GM19025 (cell line): ENCODE measurements around the gene MASP1.

Experiments used
- ATAC-seq: cut with Tn5 transposase; IDR thresholded peaks from one replicate; pipeline ENCODE4 v1.9.1; 2021; ENCODE audit warnings: mild to moderate bottlenecking, low read depth, moderate library complexity; ENCODE audit not compliant: unreplicated experiment

MASP1 gene

GRCh38 chr3:187193181-187193580 is 98.4 kb downstream of the MASP1 start:
- ATAC-seq = no peak

GRCh38 chr3:187191271-187191670 is 100.3 kb downstream of the MASP1 start:
- ATAC-seq = no peak

- ATAC-seq = no peak
Measured at GRCh38 chr3:187188931-187189330, 102.6 kb downstream of the MASP1 start.

GRCh38 chr3:187186801-187187421 is 104.6 kb downstream of the MASP1 start:
- no peak for ATAC-seq

- no peak for ATAC-seq
Measured at GRCh38 chr3:187186375-187186774, 105.2 kb downstream of the MASP1 start.

GRCh38 chr3:187185759-187186158 is 105.8 kb downstream of the MASP1 start:
- no peak for ATAC-seq
